Spleen (tissue), 11 donors: ENCODE data around the gene LRRC8E. TPM values are rescaled to one million over a fixed set of nuclear protein-coding genes. Genes with fewer than 3 reads are reported as not detected.

Experiments used
- DNase-seq: peaks from one replicate; pipeline ENCODE4 v3.0.0-alpha.2; 2020
- H3K27ac ChIP-seq, 8 donors: fragments of 200-600 bp; sonication (generic) in 7 of 8; 1 replicate in 4 of 8; 2 replicates in 4 of 8; pipeline versions ENCODE4 v1.5.0 to v1.8.0; 2016 to 2021; ENCODE audit warnings: inconsistent platforms in 4 of 8, mild to moderate bottlenecking in 4 of 8, moderate library complexity in 1 of 8
- H3K27me3 ChIP-seq, 7 donors: fragments of 200-600 bp; sonication (generic) in 6 of 7; replicated peaks in 1 of 7; 1 replicate in 4 of 7; 2 replicates in 3 of 7; pipeline versions ENCODE4 v1.5.0 to v1.8.0; 2016 to 2021; ENCODE audit warnings: inconsistent platforms in 3 of 7, mild to moderate bottlenecking in 1 of 7
- H3K36me3 ChIP-seq, 6 donors: fragments of 200-600 bp; sonication (generic) in 5 of 6; 1 replicate in 4 of 6; 2 replicates in 2 of 6; pipeline versions ENCODE4 v1.5.0 to v1.8.0; 2016 to 2021; ENCODE audit warnings: inconsistent platforms in 2 of 6
- H3K4me1 ChIP-seq, 6 donors: fragments of 200-600 bp; sonication (generic) in 5 of 6; 1 replicate in 3 of 6; 2 replicates in 3 of 6; pipeline versions ENCODE4 v1.5.0 to v1.8.0; 2016 to 2021; ENCODE audit warnings: inconsistent platforms in 3 of 6
- H3K4me3 ChIP-seq, 8 donors: fragments of 200-600 bp; sonication (generic) in 7 of 8; 1 replicate in 4 of 8; 2 replicates in 4 of 8; pipeline versions ENCODE4 v1.5.0 to v1.8.0; 2016 to 2021; ENCODE audit warnings: inconsistent platforms in 4 of 8, mild to moderate bottlenecking in 4 of 8, moderate library complexity in 2 of 8
- H3K9me3 ChIP-seq, 8 donors: fragments of 200-600 bp; sonication (generic) in 7 of 8; 1 replicate in 4 of 8; 2 replicates in 4 of 8; pipeline versions ENCODE4 v1.5.0 to v1.8.0; 2016 to 2021; ENCODE audit warnings: inconsistent platforms in 4 of 8
- CTCF ChIP-seq, 11 experiments: fragments of 200-600 bp in 7 of 11; fragments of 450-650 bp in 4 of 11; sonication (generic) in 4 of 11; IDR thresholded peaks in 8 of 11; conservative IDR thresholded peaks in 3 of 11; 1 replicate in 7 of 11; 2 replicates in 4 of 11; pipeline versions ENCODE4 v1.4.0 to v1.8.0; 2016 to 2021; ENCODE audit warnings: antibody characterized with exemption in 11 of 11, inconsistent platforms in 4 of 11, mild to moderate bottlenecking in 1 of 11
- POLR2A ChIP-seq, 3 donors: fragments of 450-650 bp; IDR thresholded peaks; one replicate each; pipeline ENCODE4 v1.5.1; 2017; ENCODE audit warnings: antibody characterized with exemption in 3 of 3, mild to moderate bottlenecking in 1 of 3
- POLR2AphosphoS5 ChIP-seq, 3 donors: sonication (generic); formaldehyde crosslinking; IDR thresholded peaks; one replicate each; pipeline ENCODE4 v1.5.1; 2017; ENCODE audit warnings: antibody characterized with exemption in 3 of 3
- WGBS, 5 donors: extraction: QIAGEN DNeasy Blood & Tissue Kit in 3 of 5; methylation state at CpG; one replicate each; pipeline versions ENCODE4 v1.1.5 to v1.1.7; 2013 to 2018; 5-methylcytosine and 5-hydroxymethylcytosine counted together
- intact Hi-C: fragments of 100-400 bp; cut with DNase I; formaldehyde crosslinking; loops from one replicate; pipeline ENCODE4 v1.15.0; 2023; ENCODE audit warnings: low total_unique reads
- polyA plus RNA-seq, 3 donors: library from polyadenylated mRNA; stranded (reverse); fragments of 200-250 nt; gene quantifications; one replicate each; pipeline ENCODE4 v1.2.1, GENCODE V29; 2013
- total RNA-seq, 7 donors: library from RNA; depleted of rRNA in 3 of 7; stranded (reverse); fragments of >200 nt in 3 of 7; fragmentation: NEBNext Ultra II Directional in 4 of 7; extraction: Animal tissue kit (Norgen Biotek cat#: 25700) in 4 of 7; gene quantifications; one replicate each; pipeline versions ENCODE4 v1.1.0 to v1.2.1, GENCODE V29; 2016 to 2021
- donor health status: healthy with polysubstance abuse.
- donor health status: DM: no; HTN: no; CAD: no; lungs with moderate emphysema.
- donor health status: DM: no; HTN: no; CAD: no.
- donor health status: Bipolar disorder and iron deficiency.
- donor health status: healthy.
- donor health status: DM: no; HTN: no; CAD: no.
- donor health status: DM: yes; HTN: yes; CAD: no.

Gene LRRC8E
- total and polyA plus RNA-seq, 10 donors: 0.08 to 0.37 TPM; not detected in 8

- Histone ChIP-seq H3K27ac (no peak overlapping the region), H3K9me3 (peaks cover 0 to 4% (median 0%) of the 10 kb centered on the region in 8 donors), H3K27me3 (peaks cover 0 to 23% (median 6%) of the 10 kb centered on the region in 7 donors), H3K4me3 (no peak overlapping the region), H3K4me1 (peaks cover 0 to 3% (median under 1%) of the 10 kb centered on the region in 6 donors), H3K36me3 (no peaks in the 10 kb centered on the region)
- no peak for TF ChIP-seq POLR2AphosphoS5 (IDR thresholded peaks at IDR 0.05)
- DNase-seq: no peak
- 85 to 94% (median 88%) methylated on average over 19 of the region's 19 CpGs for WGBS, 5 donors
- intact Hi-C loops: no loop called here
Observed at GRCh38 chr19:7879836-7880235, 8.5 kb upstream of the LRRC8E start.

GRCh38 chr19:7881910-7882309 is 6.4 kb upstream of the LRRC8E start:
- TF ChIP-seq CTCF (IDR thresholded peaks at IDR 0.05 in 8 of 11, conservative IDR thresholded peaks at IDR 0.05 in 3 of 11) (no peak), POLR2AphosphoS5 (IDR thresholded peaks at IDR 0.05) (no peak), POLR2A (IDR thresholded peaks at IDR 0.05) (no peak)
- Histone ChIP-seq H3K4me1 (no peaks in the 10 kb centered on the region), H3K36me3 (no peaks in the 10 kb centered on the region), H3K27ac (no peak overlapping the region), H3K27me3 (peaks cover 0 to 14% (median 0%) of the 10 kb centered on the region in 7 donors), H3K4me3 (no peak overlapping the region), H3K9me3 (peaks cover 0 to 4% (median 0%) of the 10 kb centered on the region in 8 donors)
- intact Hi-C loops: no loop called here
- 89 to 98% (median 93%) methylated on average over 3 of the region's 3 CpGs for WGBS, 5 donors
- DNase-seq: no peak

GRCh38 chr19:7883105-7883504 is 5.2 kb upstream of the LRRC8E start:
- Histone ChIP-seq H3K36me3 (no peaks in the 10 kb centered on the region), H3K4me3 (no peak overlapping the region), H3K4me1 (peaks cover 0 to 3% (median under 1%) of the 10 kb centered on the region in 6 donors), H3K9me3 (peaks cover 0 to 4% (median 0%) of the 10 kb centered on the region in 8 donors), H3K27ac (no peak overlapping the region), H3K27me3 (peaks cover 0 to 22% (median 8%) of the 10 kb centered on the region in 7 donors)
- intact Hi-C loops: no loop called here
- TF ChIP-seq POLR2A (IDR thresholded peaks at IDR 0.05) (no peak), POLR2AphosphoS5 (IDR thresholded peaks at IDR 0.05) (no peak), CTCF (IDR thresholded peaks at IDR 0.05 in 8 of 11, conservative IDR thresholded peaks at IDR 0.05 in 3 of 11) (no peak)
- DNase-seq: no peak
- WGBS, 5 donors: 78 to 95% (median 89%) methylated on average over 4 of the region's 4 CpGs

- peaks cover 0 to 31% (median 16%) of the 10 kb centered on the region in 7 donors for H3K27me3 ChIP-seq
- intact Hi-C loops: no loop called here
- H3K9me3 ChIP-seq: peaks cover 0 to 4% (median 0%) of the 10 kb centered on the region in 8 donors
- H3K27ac ChIP-seq: no peak overlapping the region
- no peaks in the 10 kb centered on the region for H3K36me3 ChIP-seq
- peaks cover 0 to 12% (median 4%) of the 10 kb centered on the region in 6 donors for H3K4me1 ChIP-seq
- H3K4me3 ChIP-seq: no peak overlapping the region
- no peak for DNase-seq
- TF ChIP-seq CTCF (IDR thresholded peaks at IDR 0.05 in 8 of 11, conservative IDR thresholded peaks at IDR 0.05 in 3 of 11): no peak
- TF ChIP-seq POLR2A (IDR thresholded peaks at IDR 0.05): no peak
- no peak for TF ChIP-seq POLR2AphosphoS5 (IDR thresholded peaks at IDR 0.05)
- 74 to 86% (median 80%) methylated on average over 2 of the region's 2 CpGs for WGBS, 5 donors
Observed at GRCh38 chr19:7883796-7884570, 4.3 kb upstream of the LRRC8E start.
